DND-41 (cell line): Measurements from ENCODE around the gene DLGAP1.

Experiments
- ATAC-seq: fragments of 200-7000 bp; cut with Tn5 transposase; 3 replicates; pipeline ENCODE4 v1.9.1; 2021; ENCODE audit warnings: low read depth; ENCODE audit not compliant: insufficient read depth
- DNase-seq: peaks from one replicate; pipeline ENCODE4 v3.0.0-alpha.2; 2020
- H2AFZ ChIP-seq: 2 replicates; pipeline ENCODE4 v1.6.0; 2012; ENCODE audit warnings: low read depth, low read length
- H3K27ac ChIP-seq: 2 replicates; pipeline ENCODE4 v1.5.1; 2012; ENCODE audit warnings: low read length, inconsistent platforms
- H3K27me3 ChIP-seq: fragments of 200-600 bp; sonication (generic); 2 replicates; pipeline ENCODE4 v1.6.0; 2012; ENCODE audit warnings: low read length, mild to moderate bottlenecking, inconsistent platforms; ENCODE audit not compliant: insufficient read depth, poor library complexity
- H3K36me3 ChIP-seq: 2 replicates; pipeline ENCODE4 v1.5.1; 2012; ENCODE audit warnings: low read length, inconsistent platforms; ENCODE audit not compliant: insufficient read depth
- H3K4me1 ChIP-seq: 2 replicates; pipeline ENCODE4 v1.5.1; 2012; ENCODE audit warnings: mild to moderate bottlenecking, low read length; ENCODE audit not compliant: insufficient read depth
- H3K4me2 ChIP-seq: 2 replicates; pipeline ENCODE4 v1.6.0; 2012; ENCODE audit warnings: mild to moderate bottlenecking, moderate library complexity, low read length, inconsistent platforms; ENCODE audit not compliant: insufficient read depth
- H3K4me3 ChIP-seq, 2 experiments: fragments of 200-600 bp in 1 of 2; shearing (Covaris generic) in 1 of 2; 2 replicates each; pipeline ENCODE4 v1.5.1; 2012 to 2016; ENCODE audit warnings: inconsistent platforms in 2 of 2, low read length in 2 of 2, mild to moderate bottlenecking in 2 of 2, low read depth in 1 of 2, moderate library complexity in 1 of 2
- H3K79me2 ChIP-seq: 2 replicates; pipeline ENCODE4 v1.6.0; 2012; ENCODE audit warnings: low read length, inconsistent platforms; ENCODE audit not compliant: insufficient read depth
- H3K9ac ChIP-seq: 2 replicates; pipeline ENCODE4 v1.6.0; 2012; ENCODE audit warnings: low read depth, mild to moderate bottlenecking, inconsistent platforms, low read length, moderate library complexity
- H3K9me3 ChIP-seq: 2 replicates; pipeline ENCODE4 v1.5.1; 2012; ENCODE audit warnings: low read length, moderate library complexity, mild to moderate bottlenecking, inconsistent platforms; ENCODE audit not compliant: insufficient read depth, severe bottlenecking
- H4K20me1 ChIP-seq: 2 replicates; pipeline ENCODE4 v1.6.0; 2012; ENCODE audit warnings: low read length; ENCODE audit not compliant: insufficient read depth
- CTCF ChIP-seq: IDR thresholded peaks from 2 replicates; pipeline ENCODE4 v1.5.1; 2012; ENCODE audit warnings: borderline replicate concordance, low read length, moderate library complexity, mild to moderate bottlenecking; ENCODE audit not compliant: poor library complexity, severe bottlenecking; ENCODE audit errors: extremely low read depth
- EZH2 ChIP-seq: IDR thresholded peaks from 3 replicates; pipeline ENCODE4 v1.6.1; 2012; ENCODE audit warnings: borderline replicate concordance, low read depth, mild to moderate bottlenecking, moderate library complexity, low read length, inconsistent platforms; ENCODE audit not compliant: severe bottlenecking

DLGAP1 gene

DNA sequence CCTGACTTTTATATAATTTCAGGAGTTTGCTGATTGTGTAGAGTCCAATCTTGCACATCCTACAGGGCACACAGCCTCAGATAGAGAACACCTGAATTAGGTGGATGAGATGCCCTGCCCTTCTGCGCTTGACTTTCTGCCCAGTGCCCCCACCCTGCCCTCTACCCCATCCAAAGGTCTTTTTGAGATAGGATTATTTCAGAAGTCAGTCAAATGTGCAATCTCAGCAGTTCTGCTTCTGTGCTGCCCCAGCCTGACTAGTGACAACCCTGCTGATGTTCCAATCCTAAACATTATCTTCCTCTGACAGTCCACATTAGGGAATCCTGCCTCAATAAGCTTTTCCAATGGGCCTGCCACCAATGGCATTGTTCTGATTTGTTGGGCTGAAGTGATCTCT lies 593.6 kb downstream of the DLGAP1 start:
- H3K4me2 ChIP-seq, result no peak overlapping the region
- no peaks in the 10 kb centered on the region for H3K9me3 ChIP-seq
- no peak overlapping the region for H3K27ac ChIP-seq
- no peaks in the 10 kb centered on the region for H4K20me1 ChIP-seq
- ATAC-seq (no peak), DNase-seq (no peak)
- no peak overlapping the region for H3K9ac ChIP-seq
- no peaks in the 10 kb centered on the region for H3K27me3 ChIP-seq
- TF ChIP-seq EZH2 (no peak), CTCF (no peak)
- H3K36me3 ChIP-seq, result no peaks in the 10 kb centered on the region
- H3K79me2 ChIP-seq, result no peaks in the 10 kb centered on the region
- H2AFZ ChIP-seq, result no peak overlapping the region
- no peaks in the 10 kb centered on the region for H3K4me1 ChIP-seq
- no peak overlapping the region for H3K4me3 ChIP-seq

DNA sequence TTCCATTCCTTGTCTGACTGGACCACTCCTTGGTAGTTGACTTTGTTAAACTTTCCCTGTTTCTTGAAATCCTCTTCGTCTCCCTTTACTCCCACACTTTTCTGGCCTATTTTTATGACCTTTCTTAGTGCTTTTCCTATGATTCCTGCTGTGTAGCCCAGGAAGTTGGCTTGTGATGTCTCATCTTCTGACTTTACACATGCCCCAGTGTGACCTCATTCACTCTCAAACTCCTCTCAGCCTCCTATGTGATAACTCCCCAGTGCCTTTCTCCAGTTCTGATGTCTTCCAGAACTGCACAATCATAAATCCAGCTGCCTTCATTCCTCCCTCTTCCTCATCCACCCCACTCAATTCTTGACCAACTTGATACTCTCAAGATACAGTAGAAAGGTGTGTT lies 597.6 kb downstream of the DLGAP1 start:
- no peak for TF ChIP-seq CTCF
- no peak for TF ChIP-seq EZH2
- Histone ChIP-seq H3K79me2 (no peaks in the 10 kb centered on the region), H3K4me1 (no peaks in the 10 kb centered on the region), H3K9ac (no peak overlapping the region), H3K27me3 (no peaks in the 10 kb centered on the region), H3K4me3 (no peak overlapping the region), H3K9me3 (no peaks in the 10 kb centered on the region), H3K27ac (no peak overlapping the region), H3K36me3 (no peaks in the 10 kb centered on the region), H2AFZ (no peak overlapping the region), H4K20me1 (no peaks in the 10 kb centered on the region), H3K4me2 (no peak overlapping the region)
- no peak for DNase-seq
- no peak for ATAC-seq

DNA sequence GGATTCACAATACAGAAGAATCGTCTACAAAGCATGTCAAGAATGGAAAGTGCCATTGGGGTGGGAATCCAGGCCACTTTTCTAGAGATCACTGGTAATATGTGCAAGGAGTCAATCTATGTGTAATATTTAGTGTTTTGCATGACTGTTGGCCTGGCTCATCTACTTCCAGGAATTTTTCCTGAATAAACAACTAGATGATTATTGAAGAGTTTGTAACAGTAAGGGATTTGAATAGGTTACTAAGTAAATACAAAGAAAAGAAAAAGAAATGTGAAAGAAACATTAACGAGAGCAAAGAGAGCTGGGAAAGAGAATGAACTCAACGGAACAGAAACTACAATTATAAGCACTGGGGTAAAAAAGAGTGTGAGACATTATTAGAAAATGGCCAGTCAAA lies 599.1 kb downstream of the DLGAP1 start:
- Histone ChIP-seq H3K9ac (no peak overlapping the region), H3K9me3 (no peaks in the 10 kb centered on the region), H3K27ac (no peak overlapping the region), H3K4me2 (no peak overlapping the region), H4K20me1 (no peaks in the 10 kb centered on the region), H3K4me3 (no peak overlapping the region), H3K4me1 (no peaks in the 10 kb centered on the region), H3K36me3 (no peaks in the 10 kb centered on the region), H3K79me2 (no peaks in the 10 kb centered on the region), H2AFZ (no peak overlapping the region), H3K27me3 (no peaks in the 10 kb centered on the region)
- TF ChIP-seq EZH2, result no peak
- ATAC-seq, result no peak
- no peak for DNase-seq

GRCh38 chr18:3852321-3852720 lies 602.8 kb downstream of the DLGAP1 start:
- DNase-seq (no peak), ATAC-seq (no peak)
- Histone ChIP-seq H3K9ac (no peak overlapping the region), H3K9me3 (no peaks in the 10 kb centered on the region), H3K4me3 (no peak overlapping the region), H4K20me1 (no peaks in the 10 kb centered on the region), H3K79me2 (no peaks in the 10 kb centered on the region), H3K4me1 (no peaks in the 10 kb centered on the region), H3K27ac (no peak overlapping the region), H3K4me2 (no peak overlapping the region), H3K36me3 (no peaks in the 10 kb centered on the region), H2AFZ (no peak overlapping the region), H3K27me3 (no peaks in the 10 kb centered on the region)
- TF ChIP-seq CTCF, result no peak
- no peak for TF ChIP-seq EZH2
